HL-60 (cell line): Measurements from ENCODE around the gene DOCK2.

Source experiments
- CTCF ChIP-seq: IDR thresholded peaks from one replicate; pipeline ENCODE4 v1.5.1; 2011; ENCODE audit warnings: low read length, control low read depth, inconsistent platforms; ENCODE audit not compliant: insufficient read depth
- GABPA ChIP-seq: IDR thresholded peaks from 2 replicates; pipeline ENCODE4 v1.6.1; 2012; ENCODE audit warnings: low read depth
- TF ChIP-seq, protein P1 (sequence below): IDR thresholded peaks from 2 replicates; pipeline ENCODE4 v1.6.1; 2012; ENCODE audit warnings: low read depth; ENCODE audit not compliant: insufficient replicate concordance

DNA sequence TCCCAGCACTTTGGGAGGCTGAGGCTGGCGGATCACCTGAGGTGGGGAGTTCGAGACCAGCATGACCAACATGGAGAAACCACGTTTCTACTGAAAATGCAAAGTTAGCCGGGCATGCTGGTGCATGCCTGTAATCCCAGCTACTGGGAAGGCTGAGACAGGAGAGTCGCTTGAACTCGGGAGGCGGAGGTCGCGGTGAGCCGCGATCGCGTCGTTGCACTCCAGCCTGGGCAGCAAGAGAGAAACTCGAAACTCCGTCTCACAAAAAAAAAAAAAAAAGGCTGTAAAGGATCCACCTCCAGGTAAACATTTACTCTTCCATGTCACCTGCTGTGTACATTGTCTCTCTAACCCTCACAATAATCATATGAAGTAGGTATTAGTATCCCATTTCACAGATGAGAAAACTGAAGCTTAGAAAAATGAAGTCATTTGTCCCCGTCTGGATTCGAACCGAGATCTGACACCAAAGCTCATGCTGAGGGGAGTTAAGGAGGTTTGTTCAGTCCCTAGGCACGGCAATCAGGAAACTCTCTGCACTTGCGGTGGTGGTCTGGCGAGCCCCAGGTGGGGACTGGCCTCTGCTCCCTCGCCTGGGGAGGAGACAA lies 494 bp upstream of the DOCK2 start:
- TF ChIP-seq CTCF (no peak), GABPA (no peak)
- TF ChIP-seq, protein P1, sequence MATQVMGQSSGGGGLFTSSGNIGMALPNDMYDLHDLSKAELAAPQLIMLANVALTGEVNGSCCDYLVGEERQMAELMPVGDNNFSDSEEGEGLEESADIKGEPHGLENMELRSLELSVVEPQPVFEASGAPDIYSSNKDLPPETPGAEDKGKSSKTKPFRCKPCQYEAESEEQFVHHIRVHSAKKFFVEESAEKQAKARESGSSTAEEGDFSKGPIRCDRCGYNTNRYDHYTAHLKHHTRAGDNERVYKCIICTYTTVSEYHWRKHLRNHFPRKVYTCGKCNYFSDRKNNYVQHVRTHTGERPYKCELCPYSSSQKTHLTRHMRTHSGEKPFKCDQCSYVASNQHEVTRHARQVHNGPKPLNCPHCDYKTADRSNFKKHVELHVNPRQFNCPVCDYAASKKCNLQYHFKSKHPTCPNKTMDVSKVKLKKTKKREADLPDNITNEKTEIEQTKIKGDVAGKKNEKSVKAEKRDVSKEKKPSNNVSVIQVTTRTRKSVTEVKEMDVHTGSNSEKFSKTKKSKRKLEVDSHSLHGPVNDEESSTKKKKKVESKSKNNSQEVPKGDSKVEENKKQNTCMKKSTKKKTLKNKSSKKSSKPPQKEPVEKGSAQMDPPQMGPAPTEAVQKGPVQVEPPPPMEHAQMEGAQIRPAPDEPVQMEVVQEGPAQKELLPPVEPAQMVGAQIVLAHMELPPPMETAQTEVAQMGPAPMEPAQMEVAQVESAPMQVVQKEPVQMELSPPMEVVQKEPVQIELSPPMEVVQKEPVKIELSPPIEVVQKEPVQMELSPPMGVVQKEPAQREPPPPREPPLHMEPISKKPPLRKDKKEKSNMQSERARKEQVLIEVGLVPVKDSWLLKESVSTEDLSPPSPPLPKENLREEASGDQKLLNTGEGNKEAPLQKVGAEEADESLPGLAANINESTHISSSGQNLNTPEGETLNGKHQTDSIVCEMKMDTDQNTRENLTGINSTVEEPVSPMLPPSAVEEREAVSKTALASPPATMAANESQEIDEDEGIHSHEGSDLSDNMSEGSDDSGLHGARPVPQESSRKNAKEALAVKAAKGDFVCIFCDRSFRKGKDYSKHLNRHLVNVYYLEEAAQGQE, result no peak
